ENCODE results near the gene DOCK6. TPM values are rescaled to one million over a fixed set of nuclear protein-coding genes. Genes with fewer than 3 reads are reported as not detected.

DOCK6 gene
- total RNA-seq, 1 experiment from 2014 or later, result 4.3 TPM

Other genes with a start within 250 kb of the DOCK6 start
- 53.6 and 67.8 TPM in 2 replicates for gene LDLR, start 173.1 kb downstream of the DOCK6 start, total RNA-seq (2014; rRNA removed; shearing (Covaris generic))
- 112 and 122 TPM in 2 replicates for gene SPC24, start 106.7 kb downstream of the DOCK6 start, total RNA-seq (2014; rRNA removed; shearing (Covaris generic))
- 54.3 and 73.5 TPM in 2 replicates for gene KANK2, start 65.0 kb downstream of the DOCK6 start, total RNA-seq (2014; rRNA removed; shearing (Covaris generic))
- not detected in 2 replicates for gene ANGPTL8, start 22.9 kb downstream of the DOCK6 start, total RNA-seq (2014; rRNA removed; shearing (Covaris generic))
- not detected in 2 replicates for gene TSPAN16, start 33.6 kb upstream of the DOCK6 start, total RNA-seq (2014; rRNA removed; shearing (Covaris generic))
- not detected in 2 replicates for gene RAB3D, start 77.1 kb upstream of the DOCK6 start, total RNA-seq (2014; rRNA removed; shearing (Covaris generic))
- gene TMEM205, start 83.7 kb upstream of the DOCK6 start, total RNA-seq (2014; rRNA removed; shearing (Covaris generic)), result 2.2 and 2.3 TPM in 2 replicates
- 0.23 TPM in 1 of 2 replicates, not detected in the other for gene CCDC159, start 84.0 kb upstream of the DOCK6 start, total RNA-seq (2014; rRNA removed; shearing (Covaris generic))
- gene PLPPR2, start 92.9 kb upstream of the DOCK6 start, total RNA-seq (2014; rRNA removed; shearing (Covaris generic)), result 0.27 and 1.4 TPM in 2 replicates
- gene SWSAP1, start 112.1 kb upstream of the DOCK6 start, total RNA-seq (2014; rRNA removed; shearing (Covaris generic)), result 1.3 and 1.8 TPM in 2 replicates
- gene EPOR, start 121.8 kb upstream of the DOCK6 start, total RNA-seq (2014; rRNA removed; shearing (Covaris generic)), result 0.53 and 2.2 TPM in 2 replicates
- gene RGL3, start 156.8 kb upstream of the DOCK6 start, total RNA-seq (2014; rRNA removed; shearing (Covaris generic)), result not detected in 2 replicates
- 0.14 and 0.33 TPM in 2 replicates for gene ODAD3, start 172.6 kb upstream of the DOCK6 start, total RNA-seq (2014; rRNA removed; shearing (Covaris generic))
- 121 and 159 TPM in 2 replicates for gene PRKCSH, start 173.1 kb upstream of the DOCK6 start, total RNA-seq (2014; rRNA removed; shearing (Covaris generic))
- not detected in 2 replicates for gene ELAVL3, start 218.5 kb upstream of the DOCK6 start, total RNA-seq (2014; rRNA removed; shearing (Covaris generic))
- 5.2 and 11.6 TPM in 2 replicates for gene ZNF653, start 243.3 kb upstream of the DOCK6 start, total RNA-seq (2014; rRNA removed; shearing (Covaris generic))

All from HT1080 (cell line).